Measurements from ENCODE around the gene INPP4B. TPM values are rescaled to one million over a fixed set of nuclear protein-coding genes. Genes with fewer than 3 reads are reported as not detected.

INPP4B gene
- total and polyA plus RNA-seq, 2 donors (not counting 1 experiment from before 2014, with no cell fraction given), result 0.03 TPM; not detected in 1

DNA sequence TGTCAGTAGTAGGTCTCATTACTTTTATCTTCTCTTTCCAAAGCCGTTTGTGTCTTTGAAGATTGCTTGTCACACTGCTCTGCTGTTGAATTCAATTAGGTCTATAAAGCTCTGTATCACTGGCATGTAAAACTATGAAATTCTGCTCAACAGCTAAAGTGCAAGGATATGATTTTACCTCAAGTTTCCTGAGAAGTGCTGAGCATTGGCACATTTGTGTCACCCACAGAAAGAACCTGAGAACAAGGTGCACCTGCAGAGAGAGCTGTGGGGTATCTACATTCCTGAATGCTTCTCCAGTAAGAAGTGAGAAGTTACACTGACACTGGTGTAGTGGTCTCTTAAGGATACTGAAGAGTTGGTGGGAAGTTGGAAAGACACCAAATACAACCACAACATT is 274.0 kb downstream of the INPP4B start:
- Histone ChIP-seq H2AFZ (ENCODE audit: insufficient read depth, low read depth, low read length, poor library complexity, severe bottlenecking) (no peak overlapping the region), H3K9ac (ENCODE audit: low read length) (no peak overlapping the region), H3K4me1 (ENCODE audit: control insufficient read depth in 2 of 2, insufficient read depth in 2 of 2, low read length in 2 of 2) (no peaks in the 10 kb centered on the region), H3K27ac (ENCODE audit: low read length in 2 of 2) (no peak overlapping the region), H3K36me3 (replicated peaks in 1 of 2; ENCODE audit: control extremely low read depth in 1 of 2, control insufficient read depth in 1 of 2, extremely low read depth in 1 of 2, insufficient read depth in 2 of 2, low read length in 1 of 2) (no peaks in the 10 kb centered on the region), H4K20me1 (ENCODE audit: control insufficient read depth, insufficient read depth, low read length, poor library complexity, severe bottlenecking) (no peaks in the 10 kb centered on the region), H3K79me2 (ENCODE audit: control insufficient read depth, insufficient read depth, low read length) (no peaks in the 10 kb centered on the region), H3K9me3 (ENCODE audit: control extremely low read depth in 1 of 3, control insufficient read depth in 2 of 3, insufficient read depth in 1 of 3, low read length in 2 of 3) (no peaks in the 10 kb centered on the region), H3K4me2 (replicated peaks; ENCODE audit: low read depth, low read length, poor library complexity, severe bottlenecking) (no peak overlapping the region), H3K27me3 (replicated peaks in 1 of 4; ENCODE audit: control extremely low read depth in 1 of 4, control insufficient read depth in 3 of 4, insufficient read depth in 4 of 4, low read length in 3 of 4) (no peaks in the 10 kb centered on the region), H3K4me3 (ENCODE audit: control extremely low read depth in 1 of 5, extremely low read depth in 1 of 5, insufficient read depth in 1 of 5, low read depth in 2 of 5, low read length in 4 of 5) (no peak overlapping the region)
- ChIA-PET CTCF (no interaction called here), POLR2A (no interaction called here)
- peaks cover 2% of the 10 kb centered on the region for H3K9me3 Mint-ChIP-seq (ENCODE audit: insufficient read depth)
- no peak overlapping the region for H3K4me3 Mint-ChIP-seq
- TF ChIP-seq EZH2 (IDR thresholded peaks at IDR 0.05; ENCODE audit: borderline replicate concordance, insufficient read depth, low read depth, low read length, poor library complexity, severe bottlenecking), result no peak
- TF ChIP-seq CTCF (IDR thresholded peaks at IDR 0.05), result no peak
- WGBS (ENCODE audit: insufficient coverage), result no CpG with 5 or more reads among the region's 1 CpG
- DNase-seq, result no peak
- no peaks in the 10 kb centered on the region for H3K27me3 Mint-ChIP-seq
- intact Hi-C loops (cut with micrococcal nuclease), result no loop called here
- ATAC-seq (ENCODE audit: low read depth), result no peak
- H3K4me1 Mint-ChIP-seq, result no peaks in the 10 kb centered on the region
- H3K27ac Mint-ChIP-seq, result no peak overlapping the region

DNA sequence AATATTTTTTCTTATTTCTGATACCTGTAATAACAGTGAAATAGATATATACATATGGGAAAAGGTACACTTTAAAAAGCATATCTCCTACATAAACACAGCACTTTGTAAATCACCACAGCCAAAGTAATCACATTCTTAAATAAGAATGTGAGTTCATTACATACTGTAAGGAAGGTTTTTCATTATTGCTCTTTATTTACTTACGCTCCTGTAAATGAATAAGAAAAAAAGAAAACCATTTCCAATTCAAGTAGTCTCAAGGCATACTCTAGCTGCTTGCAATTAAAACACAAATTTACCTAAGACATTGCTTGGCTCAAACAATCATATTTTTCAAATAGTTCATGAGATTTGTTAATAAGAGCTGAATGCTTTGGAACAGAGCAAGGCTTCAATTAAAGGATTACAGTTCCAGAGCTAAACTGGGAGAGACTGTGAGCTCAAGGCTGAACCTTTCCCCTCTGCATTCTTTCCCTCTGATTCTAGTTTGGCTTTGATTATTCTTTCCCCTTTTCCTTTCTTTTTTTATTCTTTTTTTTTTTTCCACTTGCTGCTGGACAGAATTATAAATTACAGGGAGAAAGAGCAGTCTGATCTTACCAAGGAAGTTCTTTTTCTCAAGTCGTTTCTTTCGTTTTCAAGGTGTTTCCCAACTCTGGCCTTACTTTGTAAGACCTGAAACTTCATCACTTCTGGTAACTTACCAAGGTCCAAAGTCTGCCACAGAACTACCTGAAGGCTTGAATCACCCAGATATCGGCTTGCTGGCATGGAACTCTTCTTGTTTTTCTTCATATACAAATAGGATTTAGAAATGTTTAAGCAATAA is 278.3 kb downstream of the INPP4B start:
- Histone ChIP-seq H3K4me1 (ENCODE audit: control insufficient read depth in 2 of 2, insufficient read depth in 2 of 2, low read length in 2 of 2) (no peaks in the 10 kb centered on the region), H3K79me2 (ENCODE audit: control insufficient read depth, insufficient read depth, low read length) (no peaks in the 10 kb centered on the region), H3K4me3 (ENCODE audit: control extremely low read depth in 1 of 5, extremely low read depth in 1 of 5, insufficient read depth in 1 of 5, low read depth in 2 of 5, low read length in 4 of 5) (no peak overlapping the region), H3K4me2 (replicated peaks; ENCODE audit: low read depth, low read length, poor library complexity, severe bottlenecking) (no peak overlapping the region), H4K20me1 (ENCODE audit: control insufficient read depth, insufficient read depth, low read length, poor library complexity, severe bottlenecking) (no peaks in the 10 kb centered on the region), H3K27ac (ENCODE audit: low read length in 2 of 2) (no peak overlapping the region), H3K9ac (ENCODE audit: low read length) (no peak overlapping the region), H3K9me3 (ENCODE audit: control extremely low read depth in 1 of 3, control insufficient read depth in 2 of 3, insufficient read depth in 1 of 3, low read length in 2 of 3) (no peaks in the 10 kb centered on the region), H3K27me3 (replicated peaks in 1 of 4; ENCODE audit: control extremely low read depth in 1 of 4, control insufficient read depth in 3 of 4, insufficient read depth in 4 of 4, low read length in 3 of 4) (no peaks in the 10 kb centered on the region), H3K36me3 (replicated peaks in 1 of 2; ENCODE audit: control extremely low read depth in 1 of 2, control insufficient read depth in 1 of 2, extremely low read depth in 1 of 2, insufficient read depth in 2 of 2, low read length in 1 of 2) (no peaks in the 10 kb centered on the region), H2AFZ (ENCODE audit: insufficient read depth, low read depth, low read length, poor library complexity, severe bottlenecking) (no peak overlapping the region)
- intact Hi-C loops (cut with micrococcal nuclease), result no loop called here
- POLR2A ChIA-PET, result no interaction called here
- no peak for ATAC-seq (ENCODE audit: low read depth)
- WGBS (ENCODE audit: insufficient coverage), result 26% methylated on average over 2 of the region's 4 CpGs
- Mint-ChIP-seq H3K27me3 (no peaks in the 10 kb centered on the region), H3K4me1 (no peaks in the 10 kb centered on the region), H3K9me3 (ENCODE audit: insufficient read depth) (no peaks in the 10 kb centered on the region), H3K4me3 (no peak overlapping the region), H3K27ac (no peak overlapping the region)
- no peak for DNase-seq
- CTCF ChIA-PET, result no interaction called here
- no peak for TF ChIP-seq CTCF (IDR thresholded peaks at IDR 0.05)
- TF ChIP-seq EZH2 (IDR thresholded peaks at IDR 0.05; ENCODE audit: borderline replicate concordance, insufficient read depth, low read depth, low read length, poor library complexity, severe bottlenecking), result no peak

Data from B cell (primary cell).